Spinal cord (tissue), 10 donors: Measurements from ENCODE around the gene CFAP61. TPM values are rescaled to one million over a fixed set of nuclear protein-coding genes. Genes with fewer than 3 reads are reported as not detected.

Experiments
- DNase-seq, 6 donors: peaks; one replicate each; pipeline versions ENCODE4 v3.0.0 to v3.0.0-alpha.2; 2013 to 2015; ENCODE audit warnings: low spot score in 6 of 6, low read depth in 4 of 6
- H3K27ac ChIP-seq: one replicate; pipeline ENCODE4 v1.5.1; 2013; ENCODE audit warnings: low read depth, low read length, control low read depth
- H3K27me3 ChIP-seq: one replicate; pipeline ENCODE4 v1.6.1; 2013; ENCODE audit warnings: low read length; ENCODE audit not compliant: control insufficient read depth, insufficient read depth
- H3K36me3 ChIP-seq: one replicate; pipeline ENCODE4 v1.6.1; 2013; ENCODE audit warnings: low read length; ENCODE audit not compliant: control insufficient read depth, insufficient read depth
- H3K4me1 ChIP-seq: one replicate; pipeline ENCODE4 v1.6.1; 2013; ENCODE audit warnings: low read length; ENCODE audit not compliant: control insufficient read depth, insufficient read depth
- H3K4me3 ChIP-seq: one replicate; pipeline ENCODE4 v1.5.1; 2013; ENCODE audit warnings: low read depth, low read length, control low read depth
- H3K9me3 ChIP-seq: one replicate; pipeline ENCODE4 v1.6.1; 2013; ENCODE audit warnings: low read length; ENCODE audit not compliant: control insufficient read depth, insufficient read depth
- WGBS: methylation state at CpG from one replicate; pipeline ENCODE4 v1.1.5; 2013; ENCODE audit warnings: missing lambda C conversion rate; ENCODE audit not compliant: insufficient coverage; 5-methylcytosine and 5-hydroxymethylcytosine counted together
- polyA plus RNA-seq, 2 donors: library from polyadenylated mRNA; unstranded; fragments of 120-200 nt; gene quantifications; one replicate each; pipeline ENCODE4 v1.2.1, GENCODE V29; 2013; ENCODE audit not compliant: insufficient read length in 2 of 2
- total RNA-seq, 2 donors: library from RNA; depleted of rRNA in 1 of 2; stranded (reverse); fragments of 120-200 nt in 1 of 2; fragments of >200 nt in 1 of 2; gene quantifications; one replicate each; pipeline versions ENCODE4 v1.2.3 to v1.2.4, GENCODE V29; 2013 to 2014
- donor health status: healthy.

Gene CFAP61
- total and polyA plus RNA-seq, 4 donors: 4.0 to 9.8 (median 7.6) TPM

DNA sequence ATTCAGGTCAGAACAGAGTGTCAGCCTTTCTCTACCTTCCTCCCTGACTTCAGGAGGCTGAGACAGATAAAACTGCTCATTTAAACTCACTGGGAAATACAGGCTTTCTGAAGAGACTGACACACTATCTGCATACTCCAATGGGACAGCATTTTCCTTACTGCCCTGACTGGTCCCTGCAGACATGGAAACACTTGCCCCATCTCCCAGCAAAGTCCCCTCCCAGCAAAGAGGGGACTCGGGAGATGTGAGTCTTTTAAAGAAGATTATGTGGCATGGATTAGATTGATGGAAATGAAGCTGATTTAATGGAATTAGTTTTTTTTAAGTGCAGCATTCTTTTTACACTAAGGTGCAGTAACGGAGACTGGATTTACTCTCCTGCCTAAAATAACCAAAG is 90.8 kb downstream of the CFAP61 start:
- no peaks in the 10 kb centered on the region for H3K27me3 ChIP-seq
- no peaks in the 10 kb centered on the region for H3K4me1 ChIP-seq
- H3K4me3 ChIP-seq: no peak overlapping the region
- H3K9me3 ChIP-seq: no peaks in the 10 kb centered on the region
- H3K27ac ChIP-seq: no peak overlapping the region
- no peaks in the 10 kb centered on the region for H3K36me3 ChIP-seq
- no CpG with 5 or more reads among the region's 2 CpGs for WGBS
- DNase-seq: no peak

- Histone ChIP-seq H3K9me3 (no peaks in the 10 kb centered on the region), H3K27ac (no peak overlapping the region), H3K4me3 (no peak overlapping the region), H3K4me1 (no peaks in the 10 kb centered on the region), H3K36me3 (no peaks in the 10 kb centered on the region), H3K27me3 (no peaks in the 10 kb centered on the region)
- WGBS: 26% methylated on average over 2 of the region's 2 CpGs
- DNase-seq: peak in 1 of 6 donors; percentile 6
These were observed 91.3 kb downstream of the CFAP61 start for GRCh38 chr20:20143646-20144045.

- Histone ChIP-seq H3K9me3 (peaks cover 4% of the 10 kb centered on the region), H3K36me3 (no peaks in the 10 kb centered on the region), H3K4me3 (no peak overlapping the region), H3K27me3 (no peaks in the 10 kb centered on the region), H3K27ac (no peak overlapping the region), H3K4me1 (no peaks in the 10 kb centered on the region)
- DNase-seq: no peak
- no CpG with 5 or more reads among the region's 2 CpGs for WGBS
These were observed 96.4 kb downstream of the CFAP61 start for GRCh38 chr20:20148779-20149178.

- Histone ChIP-seq H3K27me3 (no peaks in the 10 kb centered on the region), H3K27ac (no peak overlapping the region), H3K4me3 (no peak overlapping the region), H3K9me3 (peaks cover 4% of the 10 kb centered on the region), H3K4me1 (no peaks in the 10 kb centered on the region), H3K36me3 (no peaks in the 10 kb centered on the region)
- 80% methylated on average over 2 of the region's 2 CpGs for WGBS
- no peak for DNase-seq
These were observed 97.9 kb downstream of the CFAP61 start for GRCh38 chr20:20150241-20150640.

GRCh38 chr20:20160520-20160919 is 108.2 kb downstream of the CFAP61 start:
- H3K4me1 ChIP-seq: no peaks in the 10 kb centered on the region
- no peaks in the 10 kb centered on the region for H3K27me3 ChIP-seq
- H3K27ac ChIP-seq: no peak overlapping the region
- no peak for DNase-seq
- H3K4me3 ChIP-seq: no peak overlapping the region
- H3K9me3 ChIP-seq: no peaks in the 10 kb centered on the region
- 71% methylated on average over 1 of the region's 2 CpGs for WGBS
- no peaks in the 10 kb centered on the region for H3K36me3 ChIP-seq

GRCh38 chr20:20161611-20162010 is 109.3 kb downstream of the CFAP61 start:
- no peaks in the 10 kb centered on the region for H3K4me1 ChIP-seq
- WGBS: no CpG with 5 or more reads among the region's 4 CpGs
- no peaks in the 10 kb centered on the region for H3K27me3 ChIP-seq
- DNase-seq: no peak
- H3K4me3 ChIP-seq: no peak overlapping the region
- H3K9me3 ChIP-seq: no peaks in the 10 kb centered on the region
- H3K27ac ChIP-seq: no peak overlapping the region
- H3K36me3 ChIP-seq: no peaks in the 10 kb centered on the region

- Histone ChIP-seq H3K27ac (no peak overlapping the region), H3K9me3 (no peaks in the 10 kb centered on the region), H3K4me3 (no peak overlapping the region), H3K27me3 (no peaks in the 10 kb centered on the region), H3K36me3 (no peaks in the 10 kb centered on the region), H3K4me1 (no peaks in the 10 kb centered on the region)
- DNase-seq: peak in 1 of 6 donors; percentile 9
- WGBS: 54% methylated on average over 3 of the region's 3 CpGs
These were observed 115.4 kb downstream of the CFAP61 start for GRCh38 chr20:20167698-20168097.

- peak in 1 of 6 donors; percentile 85 for DNase-seq
These were observed 120.9 kb downstream of the CFAP61 start for GRCh38 chr20:20173254-20173653.

GRCh38 chr20:20174089-20174835 is 121.9 kb downstream of the CFAP61 start:
- no peaks in the 10 kb centered on the region for H3K36me3 ChIP-seq
- H3K4me3 ChIP-seq: no peak overlapping the region
- H3K4me1 ChIP-seq: no peaks in the 10 kb centered on the region
- H3K9me3 ChIP-seq: no peaks in the 10 kb centered on the region
- no peak overlapping the region for H3K27ac ChIP-seq
- no peak for DNase-seq
- WGBS: 95% methylated on average over 5 of the region's 10 CpGs
- H3K27me3 ChIP-seq: no peaks in the 10 kb centered on the region

More at GRCh38 chr20:20173254-20173653, 120.9 kb downstream of the CFAP61 start:
- Histone ChIP-seq H3K27me3 (no peaks in the 10 kb centered on the region), H3K27ac (no peak overlapping the region), H3K4me3 (no peak overlapping the region), H3K4me1 (no peaks in the 10 kb centered on the region), H3K9me3 (no peaks in the 10 kb centered on the region), H3K36me3 (no peaks in the 10 kb centered on the region)
- WGBS: 38% methylated on average over 1 of the region's 1 CpG

DNA sequence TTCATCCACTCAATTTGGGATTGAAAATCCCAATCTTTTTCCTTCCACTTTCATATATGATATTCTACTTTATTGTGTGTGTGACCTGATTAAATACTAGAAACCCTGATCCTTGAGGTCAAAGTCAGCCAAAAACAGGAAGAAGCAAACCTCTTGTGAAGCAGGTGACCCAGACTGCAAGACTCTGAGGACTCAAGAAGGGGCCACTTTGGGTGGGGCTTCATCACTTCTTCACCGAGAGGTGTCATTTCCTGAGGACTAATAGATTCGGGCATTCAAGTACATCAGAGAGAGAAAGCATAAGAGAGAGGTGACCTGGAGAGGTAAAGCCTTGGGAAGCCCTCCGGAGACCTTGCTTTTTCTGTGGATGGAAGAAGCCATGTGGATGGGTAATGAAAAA is 129.0 kb downstream of the CFAP61 start:
- no peaks in the 10 kb centered on the region for H3K4me1 ChIP-seq
- H3K27me3 ChIP-seq: no peaks in the 10 kb centered on the region
- H3K9me3 ChIP-seq: no peaks in the 10 kb centered on the region
- no peak overlapping the region for H3K4me3 ChIP-seq
- no peaks in the 10 kb centered on the region for H3K36me3 ChIP-seq
- DNase-seq: no peak
- 100% methylated on average over 2 of the region's 3 CpGs for WGBS
- no peak overlapping the region for H3K27ac ChIP-seq
